ENCODE measurements around the gene COL18A1. TPM values are rescaled to one million over a fixed set of nuclear protein-coding genes. Genes with fewer than 3 reads are reported as not detected.

Gene COL18A1
- polyA plus RNA-seq, 3 donors, result 0.80 to 4.1 (median 1.1) TPM

DNA sequence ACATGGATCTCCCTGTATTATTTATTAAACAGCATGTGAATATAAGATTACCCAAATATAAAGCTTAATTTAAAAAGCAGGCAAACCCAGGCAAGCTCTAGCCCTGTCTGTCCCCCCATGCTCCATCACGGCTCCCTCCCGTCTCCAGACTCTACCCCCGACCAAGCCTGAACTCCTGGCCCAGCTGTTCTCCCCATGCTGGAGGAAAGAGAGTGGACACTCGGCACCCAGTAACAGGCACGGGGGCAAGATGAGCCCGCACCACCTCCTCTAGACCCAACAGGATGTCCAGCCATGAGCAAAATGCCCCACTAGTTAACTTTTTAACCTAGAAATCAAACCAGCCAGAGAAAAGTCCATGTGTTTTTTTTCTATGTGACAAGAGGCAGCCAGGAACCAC, 118.0 kb downstream of the COL18A1 start:
- H3K4me1 Mint-ChIP-seq, result peaks cover 11% of the 10 kb centered on the region
- H3K4me2 ChIP-seq (replicated peaks; ENCODE audit: extremely low read depth, low read length, poor library complexity, severe bottlenecking), result no peak overlapping the region
- peaks cover 62 to 83% of the 10 kb centered on the region in 2 donors for H3K36me3 ChIP-seq (replicated peaks in 1 of 2; ENCODE audit: control insufficient read depth in 1 of 2, insufficient read depth in 2 of 2, low read length in 2 of 2)
- no peak overlapping the region for H3K27ac Mint-ChIP-seq
- peaks cover 7 to 16% of the 10 kb centered on the region in 2 donors for H3K9me3 ChIP-seq (replicated peaks in 1 of 2; ENCODE audit: control insufficient read depth in 1 of 2, insufficient read depth in 1 of 2, low read length in 2 of 2)
- peaks cover 63 to 81% of the 10 kb centered on the region in 2 donors for H3K36me3 Mint-ChIP-seq
- no peak for DNase-seq
- H3K27me3 ChIP-seq (ENCODE audit: control insufficient read depth in 2 of 2, insufficient read depth in 2 of 2, low read length in 2 of 2), result no peaks in the 10 kb centered on the region
- TF ChIP-seq CTCF (IDR thresholded peaks at IDR 0.05), result no peak
- H3K79me2 ChIP-seq (ENCODE audit: insufficient read depth, low read length), result peaks cover 18% of the 10 kb centered on the region
- peaks cover 9 to 19% of the 10 kb centered on the region in 2 donors for H3K4me1 ChIP-seq (ENCODE audit: control insufficient read depth in 1 of 2, insufficient read depth in 2 of 2, low read length in 2 of 2)
- H2AFZ ChIP-seq (ENCODE audit: insufficient read depth, low read depth, low read length, poor library complexity, severe bottlenecking), result no peak overlapping the region
- H3K9me3 Mint-ChIP-seq, result peaks cover 23 to 48% (median 29%) of the 10 kb centered on the region in 7 donors
- WGBS (ENCODE audit: insufficient coverage), result 100% methylated on average over 5 of the region's 6 CpGs
- H3K27me3 Mint-ChIP-seq (ENCODE audit: low read depth in 3 of 3), result no peaks in the 10 kb centered on the region
- H3K27ac ChIP-seq (ENCODE audit: low read depth in 1 of 2, low read length in 2 of 2), result no peak overlapping the region
- no peak overlapping the region for H3K9ac ChIP-seq (ENCODE audit: insufficient read depth, low read length, poor library complexity, severe bottlenecking)
- H3K4me3 ChIP-seq (replicated peaks in 1 of 3; ENCODE audit: low read depth in 2 of 3, low read length in 3 of 3), result no peak overlapping the region
- H3K4me3 Mint-ChIP-seq, result no peak overlapping the region
- no peaks in the 10 kb centered on the region for H4K20me1 ChIP-seq (ENCODE audit: insufficient read depth, low read length)
- intact Hi-C loops (cut with micrococcal nuclease), result no loop called here

DNA sequence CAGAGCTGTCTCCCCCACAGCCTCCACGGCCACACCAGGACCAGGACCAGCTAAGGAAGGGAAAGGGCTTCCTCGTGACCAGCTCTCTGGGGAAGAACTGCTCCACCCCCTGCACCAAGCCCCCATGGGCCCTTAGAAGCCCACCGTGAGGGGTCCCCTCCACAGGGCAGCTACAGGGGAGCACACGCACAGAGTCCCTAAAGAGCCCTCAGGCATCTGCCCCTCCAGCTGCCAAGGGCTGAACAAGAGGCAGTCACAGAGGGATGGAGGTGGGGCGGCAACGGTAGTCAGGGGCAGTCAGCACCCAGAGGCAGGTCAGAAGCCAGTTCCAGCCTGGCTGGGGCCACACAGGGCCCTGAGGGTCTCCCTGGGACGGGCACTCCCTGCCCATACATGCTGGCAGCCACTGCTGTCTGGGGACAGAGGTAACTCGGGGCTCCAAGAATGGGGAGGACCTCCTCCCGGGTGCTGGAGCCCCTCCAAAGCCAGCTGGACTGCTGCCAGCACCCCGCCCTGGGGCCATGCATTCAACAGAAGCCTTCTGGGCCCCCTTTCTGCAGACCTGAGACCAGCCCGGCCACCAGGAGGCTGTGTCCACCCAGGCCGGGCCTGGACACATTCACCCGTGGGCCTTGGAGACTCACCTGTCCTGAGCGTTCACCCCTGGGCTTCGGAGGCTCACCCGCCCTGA, 118.6 kb downstream of the COL18A1 start:
- H3K4me1 ChIP-seq (ENCODE audit: control insufficient read depth in 1 of 2, insufficient read depth in 2 of 2, low read length in 2 of 2), result peaks cover 5 to 13% of the 10 kb centered on the region in 2 donors
- Mint-ChIP-seq H3K4me3 (no peak overlapping the region), H3K27ac (peak overlapping the region in 1 of 7 donors; percentile 13), H3K36me3 (peaks cover 67 to 80% of the 10 kb centered on the region in 2 donors), H3K9me3 (peaks cover 21 to 42% (median 27%) of the 10 kb centered on the region in 7 donors), H3K4me1 (peaks cover 5% of the 10 kb centered on the region), H3K27me3 (ENCODE audit: low read depth in 3 of 3) (no peaks in the 10 kb centered on the region)
- H3K9me3 ChIP-seq (replicated peaks in 1 of 2; ENCODE audit: control insufficient read depth in 1 of 2, insufficient read depth in 1 of 2, low read length in 2 of 2), result peaks cover 7 to 16% of the 10 kb centered on the region in 2 donors
- DNase-seq, result no peak
- no peak for TF ChIP-seq CTCF (IDR thresholded peaks at IDR 0.05)
- no peaks in the 10 kb centered on the region for H3K27me3 ChIP-seq (ENCODE audit: control insufficient read depth in 2 of 2, insufficient read depth in 2 of 2, low read length in 2 of 2)
- H3K79me2 ChIP-seq (ENCODE audit: insufficient read depth, low read length), result peaks cover 18% of the 10 kb centered on the region
- 96% methylated on average over 12 of the region's 16 CpGs for WGBS (ENCODE audit: insufficient coverage)
- no peak overlapping the region for H3K9ac ChIP-seq (ENCODE audit: insufficient read depth, low read length, poor library complexity, severe bottlenecking)
- no peak overlapping the region for H3K4me2 ChIP-seq (replicated peaks; ENCODE audit: extremely low read depth, low read length, poor library complexity, severe bottlenecking)
- intact Hi-C loops (cut with micrococcal nuclease), result no loop called here
- H4K20me1 ChIP-seq (ENCODE audit: insufficient read depth, low read length), result no peaks in the 10 kb centered on the region
- H3K27ac ChIP-seq (ENCODE audit: low read depth in 1 of 2, low read length in 2 of 2), result no peak overlapping the region
- peaks cover 68 to 88% of the 10 kb centered on the region in 2 donors for H3K36me3 ChIP-seq (replicated peaks in 1 of 2; ENCODE audit: control insufficient read depth in 1 of 2, insufficient read depth in 2 of 2, low read length in 2 of 2)
- H2AFZ ChIP-seq (ENCODE audit: insufficient read depth, low read depth, low read length, poor library complexity, severe bottlenecking), result no peak overlapping the region
- no peak overlapping the region for H3K4me3 ChIP-seq (replicated peaks in 1 of 3; ENCODE audit: low read depth in 2 of 3, low read length in 3 of 3)

All from CD14-positive monocyte (primary cell).